ENCODE results near the gene NPW. TPM values are rescaled to one million over a fixed set of nuclear protein-coding genes. Genes with fewer than 3 reads are reported as not detected.
A peak's percentile ranks its signal among the peaks of the same experiment; 100 is the strongest.

NPW gene
- total and polyA plus RNA-seq, 3 donors from 2014 or later = 3.9 to 8.2 (median 7.3) TPM

DNA sequence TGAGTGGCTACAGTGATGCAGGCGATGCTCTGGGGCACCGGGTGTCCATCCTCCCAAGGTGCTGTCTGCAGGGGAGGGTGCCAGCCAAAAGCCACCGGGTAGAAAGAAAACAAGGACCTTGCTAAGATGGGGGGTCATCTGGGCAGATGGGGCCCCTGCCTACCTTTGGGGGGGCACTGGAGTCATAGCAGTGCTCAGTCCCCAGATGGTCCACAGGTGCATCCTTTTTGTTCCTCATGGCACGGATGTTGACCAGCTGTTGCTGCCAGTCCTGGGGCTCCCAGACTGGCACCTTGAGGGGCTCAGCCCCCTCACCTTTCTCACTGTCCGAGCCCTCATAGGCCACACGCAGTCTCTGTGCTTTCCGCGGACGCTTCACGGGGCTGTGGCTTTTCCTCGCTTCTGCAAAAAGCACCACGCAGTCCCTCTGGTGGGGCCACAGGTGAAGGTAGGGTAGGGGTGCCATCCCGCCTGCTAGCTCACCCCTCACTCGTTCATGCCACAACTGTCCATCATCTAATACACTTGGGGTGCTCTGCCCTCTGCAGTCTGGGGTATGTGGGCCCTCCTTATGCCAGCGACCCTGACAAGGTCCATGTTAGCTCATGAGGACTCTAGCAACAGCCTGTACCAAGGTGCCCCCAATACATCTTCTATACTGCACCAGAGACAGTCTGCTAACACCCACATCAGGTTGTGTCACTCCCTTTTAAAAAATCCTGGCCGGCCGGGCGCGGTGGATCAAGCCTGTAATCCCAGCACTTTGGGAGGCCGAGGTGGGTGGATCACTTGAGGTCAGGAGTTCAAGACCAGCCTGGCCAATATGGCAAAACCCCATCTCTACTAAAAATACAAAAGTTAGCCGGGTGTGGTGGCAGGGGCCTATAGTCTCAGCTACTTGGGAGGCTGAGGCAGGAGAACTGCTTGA lies 26.6 kb downstream of the NPW start:
- TF ChIP-seq POLR2A (IDR thresholded peaks at IDR 0.05) = no peak
- TF ChIP-seq, protein P1, sequence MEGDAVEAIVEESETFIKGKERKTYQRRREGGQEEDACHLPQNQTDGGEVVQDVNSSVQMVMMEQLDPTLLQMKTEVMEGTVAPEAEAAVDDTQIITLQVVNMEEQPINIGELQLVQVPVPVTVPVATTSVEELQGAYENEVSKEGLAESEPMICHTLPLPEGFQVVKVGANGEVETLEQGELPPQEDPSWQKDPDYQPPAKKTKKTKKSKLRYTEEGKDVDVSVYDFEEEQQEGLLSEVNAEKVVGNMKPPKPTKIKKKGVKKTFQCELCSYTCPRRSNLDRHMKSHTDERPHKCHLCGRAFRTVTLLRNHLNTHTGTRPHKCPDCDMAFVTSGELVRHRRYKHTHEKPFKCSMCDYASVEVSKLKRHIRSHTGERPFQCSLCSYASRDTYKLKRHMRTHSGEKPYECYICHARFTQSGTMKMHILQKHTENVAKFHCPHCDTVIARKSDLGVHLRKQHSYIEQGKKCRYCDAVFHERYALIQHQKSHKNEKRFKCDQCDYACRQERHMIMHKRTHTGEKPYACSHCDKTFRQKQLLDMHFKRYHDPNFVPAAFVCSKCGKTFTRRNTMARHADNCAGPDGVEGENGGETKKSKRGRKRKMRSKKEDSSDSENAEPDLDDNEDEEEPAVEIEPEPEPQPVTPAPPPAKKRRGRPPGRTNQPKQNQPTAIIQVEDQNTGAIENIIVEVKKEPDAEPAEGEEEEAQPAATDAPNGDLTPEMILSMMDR (IDR thresholded peaks at IDR 0.05) = no peak
- Histone ChIP-seq H3K4me1 (peaks cover 31% of the 10 kb centered on the region), H3K4me3 (no peak overlapping the region), H3K27me3 (no peaks in the 10 kb centered on the region), H3K27ac (no peak overlapping the region), H3K36me3 (ENCODE audit: low read depth, missing control alignments) (no peaks in the 10 kb centered on the region), H3K9me3 (no peaks in the 10 kb centered on the region)
- intact Hi-C loops (cut with DNase I; ENCODE audit: low total_unique reads) = no loop called here
- no peak for DNase-seq
- WGBS, 2 donors = 86% methylated on average over 21 of the region's 21 CpGs

- Histone ChIP-seq H3K9me3 (no peaks in the 10 kb centered on the region), H3K4me1 (peaks cover 29% of the 10 kb centered on the region), H3K36me3 (ENCODE audit: low read depth, missing control alignments) (no peaks in the 10 kb centered on the region), H3K27ac (peak overlapping the region in 1 of 2 donors; percentile 60), H3K27me3 (no peaks in the 10 kb centered on the region), H3K4me3 (peak overlapping the region; percentile 80 to 96)
- no peak for TF ChIP-seq POLR2A (IDR thresholded peaks at IDR 0.05)
- TF ChIP-seq, protein P1 (IDR thresholded peaks at IDR 0.05) = no peak
- DNase-seq = no peak
- intact Hi-C loops (cut with DNase I; ENCODE audit: low total_unique reads) = no loop called here
- WGBS, 2 donors = 14 to 20% methylated on average over 5 to 8 of the region's 8 CpGs
These were observed 27.3 kb downstream of the NPW start for GRCh38 chr16:2046893-2047329.

DNA sequence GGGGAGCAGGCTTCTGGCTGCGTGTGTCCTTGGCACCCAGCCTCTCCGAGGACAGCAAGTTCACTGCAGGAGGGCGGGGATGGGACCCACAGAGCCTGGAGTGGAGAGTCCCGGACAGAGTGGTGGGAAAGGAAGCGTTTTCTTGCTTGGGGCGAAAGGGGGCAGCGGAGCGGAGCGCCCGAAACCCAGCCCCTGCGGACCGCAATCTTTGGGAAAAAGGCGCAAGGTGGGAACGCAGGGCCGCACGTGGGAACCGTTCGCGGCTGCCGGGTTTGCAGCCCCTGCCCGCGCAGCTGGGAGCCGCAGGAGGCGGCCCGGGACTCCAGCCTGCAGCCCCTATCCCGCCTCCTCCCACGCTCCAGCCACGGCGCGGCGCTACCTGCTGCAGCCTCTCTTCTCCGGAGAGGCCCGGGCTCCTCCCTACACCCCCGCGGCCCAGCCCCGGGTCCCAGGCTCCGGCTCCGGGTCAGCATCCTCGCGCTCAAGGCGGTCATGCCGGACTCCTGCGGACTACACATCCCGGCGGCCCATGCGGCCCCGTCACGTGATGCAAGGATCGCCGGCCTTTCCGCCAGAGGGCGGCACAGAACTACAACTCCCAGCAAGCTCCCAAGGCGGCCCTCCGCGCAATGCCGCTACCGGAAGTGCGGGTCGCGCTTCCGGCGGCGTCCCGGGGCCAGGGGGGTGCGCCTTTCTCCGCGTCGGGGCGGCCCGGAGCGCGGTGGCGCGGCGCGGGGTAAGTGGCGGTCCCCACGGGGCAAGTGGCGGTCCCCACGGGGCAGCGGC lies 27.9 kb downstream of the NPW start, which contains the start of the genes NTHL1 and TSC2:
Gene NTHL1, minus strand, starts transcription at position 505 of the 786 bp plus-strand sequence. Its CDS starts 11 bp downstream, at position 494.
Gene TSC2, plus strand, starts transcription at position 656 of the 786 bp plus-strand sequence. CDS start 631 bp downstream, outside the sequence.
- WGBS, 2 donors = 0% methylated on average over 6 to 60 of the region's 81 CpGs
- intact Hi-C loops (cut with DNase I; ENCODE audit: low total_unique reads) = no loop called here
- DNase-seq = peak; percentile 98
- Histone ChIP-seq H3K4me1 (peaks cover 23% of the 10 kb centered on the region), H3K27me3 (no peaks in the 10 kb centered on the region), H3K9me3 (no peaks in the 10 kb centered on the region), H3K36me3 (ENCODE audit: low read depth, missing control alignments) (no peaks in the 10 kb centered on the region), H3K27ac (peak within 1 kb of the TSS in 1 of 2 donors; percentile 65), H3K4me3 (peak within 1 kb of the TSS; percentile 80 to 96)
- no peak for TF ChIP-seq POLR2A (IDR thresholded peaks at IDR 0.05)
- TF ChIP-seq, protein P1 (IDR thresholded peaks at IDR 0.05) = peak; percentile 29 to 51 (median 50)

DNA sequence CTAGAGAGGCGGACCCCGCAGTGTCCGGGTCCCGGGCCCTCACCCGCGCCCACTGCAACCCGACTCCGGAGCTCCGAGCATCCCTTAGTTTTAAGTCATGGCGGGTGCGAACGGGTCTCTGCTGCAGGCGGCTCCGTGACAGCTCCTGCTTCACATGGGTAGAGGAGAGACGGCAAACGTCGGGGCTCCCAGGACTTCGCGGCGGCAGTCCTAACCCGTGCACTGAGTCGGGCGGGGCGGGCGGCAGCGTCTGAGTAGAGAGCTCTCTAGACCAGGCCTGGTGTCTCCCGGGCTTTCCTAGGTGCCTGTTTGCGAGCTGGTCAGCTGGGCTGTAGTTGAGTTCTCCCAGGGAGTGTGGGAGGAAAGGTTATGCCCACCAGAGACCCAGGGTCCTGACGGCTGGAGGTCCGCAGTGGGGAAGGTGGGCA lies 28.5 kb downstream of the NPW start:
- Histone ChIP-seq H3K27ac (peak overlapping the region in 1 of 2 donors; percentile 65), H3K4me1 (peaks cover 21% of the 10 kb centered on the region), H3K9me3 (no peaks in the 10 kb centered on the region), H3K27me3 (no peaks in the 10 kb centered on the region), H3K4me3 (peak overlapping the region; percentile 80 to 96), H3K36me3 (ENCODE audit: low read depth, missing control alignments) (no peaks in the 10 kb centered on the region)
- DNase-seq = peak; percentile 44
- no peak for TF ChIP-seq POLR2A (IDR thresholded peaks at IDR 0.05)
- TF ChIP-seq, protein P1 (IDR thresholded peaks at IDR 0.05) = no peak
- 1 to 7% methylated on average over 3 to 28 of the region's 30 CpGs for WGBS, 2 donors
- intact Hi-C loops (cut with DNase I; ENCODE audit: low total_unique reads) = no loop called here
